ENCODE results near the gene MTHFR.
"Not testable (repeated sequence)": the region's sequence is repeated elsewhere in the genome, so short reads cannot be mapped to it uniquely, and the experiment has no call there.

The MTHFR gene

DNA sequence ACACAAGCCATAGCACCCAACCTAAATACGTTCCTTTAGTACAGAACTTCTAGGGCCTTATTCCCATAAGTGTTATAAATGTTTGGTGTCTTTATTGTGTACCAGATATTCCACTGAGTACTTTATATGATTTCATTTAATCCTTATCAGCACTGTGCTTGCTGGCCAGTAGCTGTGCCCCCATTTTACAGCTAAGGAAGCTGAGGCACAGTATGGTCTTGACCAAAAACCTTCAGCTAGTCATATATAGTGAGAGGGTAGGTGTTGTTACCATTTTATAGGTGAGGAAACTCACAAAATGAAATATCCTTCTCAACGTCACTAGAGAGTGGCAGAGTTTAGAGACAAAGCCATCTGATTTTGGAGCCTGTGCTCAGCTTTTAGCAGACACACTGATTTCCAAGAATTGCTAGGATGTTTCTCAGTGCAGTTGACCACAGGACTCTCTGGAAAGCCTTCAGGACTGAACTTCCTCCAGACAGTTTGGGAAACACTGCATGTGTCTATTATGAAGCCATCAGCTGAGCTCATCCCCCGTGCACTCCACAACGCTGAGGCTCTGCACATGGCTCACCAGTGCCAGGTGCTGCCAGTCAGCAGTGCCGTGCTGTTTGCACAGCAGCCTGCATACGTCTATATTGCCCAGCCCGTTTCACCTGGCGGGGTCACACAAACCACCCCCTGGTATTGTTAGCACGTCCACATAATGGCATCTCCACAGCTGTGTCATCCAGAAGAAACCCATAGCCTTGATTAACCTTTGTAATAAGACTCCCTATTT, 26.4 kb upstream of the MTHFR start:
- no peak for DNase-seq

DNA sequence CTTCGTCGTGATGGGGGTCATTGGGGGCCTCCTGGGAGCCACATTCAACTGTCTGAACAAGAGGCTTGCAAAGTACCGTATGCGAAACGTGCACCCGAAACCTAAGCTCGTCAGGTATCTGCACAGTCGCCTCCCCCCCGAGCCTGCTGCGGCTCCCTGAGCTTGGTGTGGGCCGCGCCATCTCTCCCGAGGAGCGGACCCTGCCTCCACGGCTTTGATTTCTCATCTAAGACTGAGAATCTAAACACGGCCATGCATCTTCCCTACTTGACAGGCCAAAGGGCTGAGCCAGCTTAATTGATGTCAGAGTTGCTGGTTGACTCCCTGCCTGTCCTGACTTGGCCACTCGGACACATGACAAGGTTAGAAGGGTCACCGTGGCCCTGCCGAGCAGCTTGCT, 22.7 kb upstream of the MTHFR start:
- DNase-seq = no peak

DNA sequence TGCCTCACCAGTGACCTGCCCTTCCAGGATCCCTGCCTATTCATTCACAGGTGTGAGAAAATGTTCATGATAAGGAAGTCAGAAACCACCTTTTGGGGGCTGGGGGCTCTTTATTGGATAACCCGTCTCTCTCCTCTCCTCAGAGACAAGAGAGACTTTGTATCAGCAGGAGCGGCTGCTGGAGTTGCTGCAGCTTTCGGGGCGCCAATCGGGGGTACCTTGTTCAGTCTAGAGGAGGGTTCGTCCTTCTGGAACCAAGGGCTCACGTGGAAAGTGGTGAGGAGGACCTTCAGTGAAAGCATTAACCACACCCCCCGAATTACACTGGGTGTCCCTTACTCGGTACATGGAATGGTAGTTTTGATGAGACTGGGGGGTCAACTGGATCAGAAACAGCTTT, 21.2 kb upstream of the MTHFR start:
- DNase-seq = no peak

DNA sequence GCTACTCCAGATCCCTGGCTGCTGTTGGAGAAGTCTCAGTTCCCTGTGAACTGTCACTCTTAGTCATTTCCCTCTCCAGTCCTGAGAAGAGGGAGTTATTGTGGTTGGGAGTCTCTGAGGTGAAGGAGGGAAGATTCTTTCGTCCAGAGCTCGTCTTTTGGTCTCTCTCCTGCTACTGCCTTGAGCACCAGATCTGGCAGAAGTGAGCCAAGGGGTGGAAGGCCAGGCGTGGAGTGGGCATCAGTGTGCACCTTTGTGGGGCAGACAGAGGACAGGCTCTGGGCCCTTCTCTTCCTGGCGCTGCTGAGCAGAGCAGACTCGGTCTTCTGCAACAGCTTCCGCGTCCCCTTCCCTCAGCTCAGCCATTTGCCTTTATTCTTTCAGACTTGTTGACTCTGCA, 19.4 kb upstream of the MTHFR start:
- no peak for DNase-seq

DNA sequence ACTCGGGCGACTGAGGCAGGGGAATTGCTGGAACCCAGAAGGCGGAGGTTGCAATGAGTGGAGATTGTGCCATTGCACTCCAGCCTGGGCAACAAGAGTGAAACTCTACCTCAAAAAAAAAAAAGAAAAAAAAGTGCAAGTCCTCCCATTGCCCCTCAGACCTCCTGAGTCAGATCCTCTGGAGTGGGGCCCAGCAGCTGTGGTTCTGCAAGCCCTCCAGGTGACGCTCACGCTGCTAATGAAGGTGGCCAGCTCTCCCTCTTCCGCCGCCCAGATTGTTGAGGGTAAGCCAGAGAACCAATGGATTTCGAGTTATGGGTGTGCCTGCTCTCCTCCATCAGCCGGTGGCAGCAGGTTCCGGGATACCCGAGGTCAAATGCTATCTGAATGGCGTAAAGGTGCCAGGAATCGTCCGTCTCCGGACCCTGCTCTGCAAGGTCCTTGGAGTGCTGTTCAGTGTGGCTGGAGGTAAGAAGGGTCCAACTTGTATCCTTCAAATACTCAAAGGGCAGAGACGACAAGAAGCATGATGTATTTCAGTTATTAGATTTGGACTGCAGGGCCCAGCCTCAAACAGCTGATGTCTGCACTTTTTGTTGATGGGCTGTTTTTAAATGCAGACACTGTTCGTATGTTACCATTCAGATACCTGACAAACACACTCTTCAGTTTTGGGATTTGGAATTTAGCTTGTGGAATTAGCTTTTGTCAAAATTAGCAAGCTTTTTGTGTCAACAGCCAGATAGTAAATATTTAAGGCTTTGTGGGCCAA, 17.8 kb upstream of the MTHFR start:
- DNase-seq = no peak

DNA sequence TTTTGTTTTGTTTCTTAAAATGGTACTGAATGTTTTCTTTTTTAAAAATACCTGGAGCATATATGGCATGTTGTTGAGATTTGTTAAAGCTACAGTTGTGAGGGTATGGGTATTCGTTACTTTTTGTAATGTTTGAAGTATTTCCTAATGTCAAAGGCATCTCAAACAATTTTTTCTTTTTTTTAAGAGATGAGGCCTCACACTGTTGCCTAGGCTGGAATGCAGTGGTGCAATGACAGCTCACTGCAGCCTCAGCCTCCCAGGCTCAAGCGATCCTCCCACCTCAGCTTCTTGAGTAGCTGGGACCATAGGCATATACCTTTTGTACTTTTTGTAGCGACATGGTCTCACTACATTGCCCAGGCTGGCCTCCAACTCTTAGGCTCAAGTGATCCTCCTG, 16.3 kb upstream of the MTHFR start:
- DNase-seq = no peak

DNA sequence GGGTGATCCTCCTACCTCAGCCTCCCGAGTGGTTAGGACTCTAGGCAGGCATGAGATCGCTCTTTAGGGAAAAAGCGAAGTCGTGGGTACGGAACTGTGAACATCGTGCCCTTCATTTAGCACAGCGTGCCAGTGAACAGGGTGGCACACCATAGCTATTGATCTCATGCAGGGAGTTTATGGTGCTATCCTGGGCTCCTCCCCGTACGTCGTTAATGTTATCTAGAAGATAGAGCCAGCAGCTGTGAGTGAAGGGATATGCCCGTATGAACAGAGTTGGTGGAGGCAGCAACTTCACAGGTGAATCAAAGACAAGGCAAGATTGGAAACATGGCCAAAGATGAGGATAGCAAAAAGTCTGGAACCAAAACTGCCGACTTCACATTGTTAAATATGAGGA, 11.4 kb upstream of the MTHFR start:
- DNase-seq = no peak

DNA sequence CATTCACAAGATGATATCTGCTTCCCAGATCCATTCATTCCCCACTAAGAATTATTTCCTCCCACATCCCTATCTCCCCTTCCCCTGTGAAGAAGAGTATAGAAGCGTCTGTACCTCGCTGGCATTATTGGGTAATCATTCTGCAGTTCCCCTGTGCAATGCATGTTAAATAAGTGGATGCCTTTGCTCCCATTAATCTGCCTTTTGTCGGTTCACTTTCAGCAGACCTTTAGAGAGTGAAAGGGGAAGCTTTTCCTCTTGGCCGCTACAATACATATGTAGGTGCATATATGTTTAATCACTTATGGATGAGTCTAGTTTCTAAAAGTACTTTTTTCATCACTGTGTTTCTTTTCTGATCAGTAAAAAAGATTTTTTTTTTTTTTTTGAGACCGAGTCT, 7.3 kb upstream of the MTHFR start:
- DNase-seq = peak; percentile 30

DNA sequence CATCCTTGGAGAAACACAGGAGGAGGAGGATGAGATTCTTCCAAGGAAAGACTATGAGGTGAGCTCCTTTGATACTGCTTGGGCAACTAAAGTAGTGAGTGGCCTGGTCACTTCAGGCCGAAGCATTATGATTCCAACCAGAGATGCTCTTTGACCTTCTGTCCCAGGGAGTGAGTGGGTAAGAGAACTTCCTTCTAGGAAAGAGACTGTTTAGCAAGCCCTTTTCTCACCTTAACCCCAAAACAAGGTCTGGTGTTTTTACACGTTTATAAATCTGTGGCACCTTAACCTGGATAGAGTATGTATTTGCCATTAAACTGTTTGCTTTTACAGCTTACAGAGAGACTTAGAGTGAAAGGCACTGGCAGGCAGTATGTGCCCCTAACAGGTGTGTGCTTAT, 1.4 kb upstream of the MTHFR start:
- DNase-seq = no peak

DNA sequence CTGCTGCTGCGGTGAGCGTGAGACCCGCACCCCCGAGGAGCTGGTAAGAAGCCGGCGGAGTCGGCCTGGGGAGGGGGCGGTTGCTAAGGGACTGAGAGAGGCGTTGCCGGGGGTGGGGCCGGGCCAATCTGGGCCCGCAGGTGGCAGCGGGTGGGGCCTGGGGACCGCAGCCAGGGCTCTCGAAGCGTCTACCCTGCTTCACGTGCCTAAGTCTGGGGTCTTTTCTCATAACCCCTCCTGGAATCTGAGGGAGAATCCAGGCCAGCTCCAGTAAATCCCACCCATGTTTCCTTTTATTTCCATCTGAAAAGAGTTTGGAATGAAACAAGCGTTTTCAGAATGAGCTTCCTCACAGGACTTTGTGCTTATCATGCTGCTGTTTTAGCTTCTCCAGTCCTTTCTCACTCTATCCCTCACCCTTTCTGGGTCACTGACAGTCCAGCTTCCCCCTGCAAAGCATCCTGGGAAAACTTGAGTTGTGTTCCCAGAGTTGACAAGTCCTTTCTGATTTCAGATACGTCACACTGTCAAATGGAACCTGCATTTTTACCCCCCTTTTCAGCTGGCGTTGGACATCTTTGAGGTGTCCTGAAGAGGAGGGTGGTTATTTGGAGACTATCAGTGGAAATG, 658 bp upstream of the MTHFR start:
- DNase-seq = peak; percentile 28

DNA sequence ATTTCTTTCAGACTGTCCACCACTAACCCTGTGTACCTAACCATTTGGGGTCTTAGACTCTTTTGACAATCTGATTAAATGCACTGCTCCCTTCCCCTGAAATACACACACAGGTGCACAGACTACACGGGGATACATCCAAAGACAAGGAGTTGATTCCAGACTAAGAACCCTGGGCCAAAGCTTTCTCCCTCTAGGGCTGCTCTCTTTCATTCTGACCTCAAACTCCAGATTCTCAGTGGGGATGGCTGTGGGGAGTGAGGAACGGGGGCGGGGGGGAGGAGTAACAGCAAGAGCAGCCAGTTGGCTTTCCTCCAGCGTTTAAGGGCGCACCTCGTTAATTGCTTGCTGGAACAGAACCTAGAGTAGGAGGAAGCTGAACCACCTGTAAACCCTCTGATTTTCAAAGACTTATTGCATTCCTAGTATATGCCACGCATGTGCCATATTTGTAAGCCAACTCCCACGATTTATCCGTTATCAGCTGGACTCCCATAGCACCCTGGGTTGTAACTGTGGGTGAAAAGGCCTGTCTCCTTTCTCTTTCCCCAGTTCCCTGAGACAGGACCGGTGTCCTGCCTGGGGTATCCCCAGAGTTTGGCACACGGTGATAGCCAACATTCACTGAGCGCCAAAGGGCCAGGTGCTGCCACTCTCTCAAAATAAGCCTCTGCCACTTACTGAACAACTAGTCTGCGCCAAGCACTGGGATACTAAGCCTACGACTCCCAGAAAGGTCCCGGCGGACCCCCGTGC, 920 bp downstream of the MTHFR start:
- no peak for DNase-seq

DNA sequence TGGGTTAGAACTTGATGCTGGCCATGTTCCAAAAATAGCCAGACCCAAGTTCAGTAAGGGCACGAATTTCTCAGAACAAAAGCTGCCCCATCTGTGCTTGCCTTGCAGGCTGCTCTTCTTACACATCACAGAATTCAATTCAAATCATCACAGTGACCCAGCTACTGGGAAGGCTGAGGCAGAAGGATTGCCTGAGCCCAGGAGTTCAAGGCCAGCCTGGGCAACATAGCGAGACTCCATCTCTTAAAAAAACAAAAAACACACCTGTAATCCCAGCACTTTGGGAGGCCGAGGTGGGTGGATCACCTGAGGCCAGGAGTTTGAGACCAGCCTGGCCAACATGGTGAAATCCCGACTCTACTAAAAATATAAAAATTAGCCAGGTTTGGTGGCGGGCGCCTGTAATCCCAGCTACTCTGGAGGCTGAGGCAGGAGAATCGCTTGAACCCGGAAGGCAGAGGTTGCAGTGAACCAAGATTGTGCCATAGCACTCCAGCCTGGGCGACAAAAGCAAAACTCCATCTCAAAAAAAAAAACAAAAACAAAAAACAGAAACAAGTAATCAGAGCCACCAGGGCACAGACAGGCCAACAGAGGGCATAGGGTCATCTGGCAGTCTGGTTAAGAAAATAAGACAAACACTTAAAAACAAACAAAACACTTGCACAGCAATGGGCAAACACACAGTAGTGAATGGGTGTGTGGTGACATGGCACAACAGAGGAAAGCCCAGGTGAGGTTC, 1.7 kb downstream of the MTHFR start:
- not testable (repeated sequence) for DNase-seq

DNA sequence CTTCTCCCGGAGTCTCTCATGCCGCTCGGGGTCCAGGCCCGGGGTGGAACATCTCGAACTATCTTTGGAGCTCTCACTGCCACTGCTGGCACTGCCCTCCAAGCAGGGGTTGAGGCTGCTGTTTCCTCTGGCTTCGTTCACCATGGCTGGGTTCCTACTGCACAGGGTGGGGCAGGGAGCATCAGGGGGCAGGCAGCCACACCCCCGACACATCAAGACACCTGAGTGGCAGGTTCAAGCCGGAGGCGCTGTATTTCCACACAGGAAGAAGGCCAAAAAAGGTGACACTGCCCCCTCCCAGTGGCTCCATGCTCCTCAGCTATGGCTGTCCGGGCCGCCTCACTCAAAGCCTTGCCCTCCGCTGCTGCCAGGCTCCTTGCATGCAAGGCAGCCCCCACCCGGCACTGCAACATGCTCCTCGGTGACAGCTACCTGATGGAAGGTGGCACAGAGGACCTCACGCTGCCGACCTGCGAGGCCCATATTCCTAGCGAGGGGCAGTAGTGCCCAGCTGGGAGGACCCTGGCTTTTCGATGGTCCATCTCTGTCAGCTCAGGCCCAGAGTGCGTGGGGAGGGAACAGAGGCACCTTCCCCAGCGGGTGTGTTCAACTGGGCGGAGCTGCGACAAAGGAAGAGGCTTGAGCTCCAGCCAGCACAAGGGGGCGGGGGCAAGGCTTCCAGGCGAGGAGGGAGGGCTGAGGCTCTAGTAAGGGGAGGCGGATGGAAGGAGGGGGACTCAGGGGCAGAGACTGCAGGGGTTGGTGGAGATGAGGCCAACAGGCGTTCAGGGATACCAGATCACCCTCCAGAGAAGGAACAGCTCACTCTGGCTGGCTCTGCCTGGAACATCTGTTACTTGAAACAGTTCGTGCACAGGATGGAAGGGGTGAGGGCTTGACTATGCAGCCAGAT, 2.5 kb downstream of the MTHFR start:
- peak; percentile 67 for DNase-seq

DNA sequence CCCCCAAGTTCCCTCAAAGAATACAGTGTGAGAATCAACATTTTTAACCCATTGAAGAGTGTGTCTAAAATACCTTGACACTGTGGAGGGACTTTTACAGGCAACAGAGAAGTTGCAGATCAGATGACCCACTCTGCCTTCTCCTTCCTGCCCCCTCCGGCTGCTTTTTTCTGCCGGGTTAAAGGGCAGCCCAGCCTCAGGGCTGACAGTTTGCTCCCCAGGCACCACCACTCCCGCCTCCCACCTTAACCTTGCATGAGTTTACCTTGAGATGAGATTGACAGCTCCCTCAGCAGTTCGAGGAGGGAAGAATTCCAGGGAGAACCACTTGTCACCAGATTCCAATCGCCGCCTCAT, 3.2 kb downstream of the MTHFR start:
- no peak for DNase-seq

DNA sequence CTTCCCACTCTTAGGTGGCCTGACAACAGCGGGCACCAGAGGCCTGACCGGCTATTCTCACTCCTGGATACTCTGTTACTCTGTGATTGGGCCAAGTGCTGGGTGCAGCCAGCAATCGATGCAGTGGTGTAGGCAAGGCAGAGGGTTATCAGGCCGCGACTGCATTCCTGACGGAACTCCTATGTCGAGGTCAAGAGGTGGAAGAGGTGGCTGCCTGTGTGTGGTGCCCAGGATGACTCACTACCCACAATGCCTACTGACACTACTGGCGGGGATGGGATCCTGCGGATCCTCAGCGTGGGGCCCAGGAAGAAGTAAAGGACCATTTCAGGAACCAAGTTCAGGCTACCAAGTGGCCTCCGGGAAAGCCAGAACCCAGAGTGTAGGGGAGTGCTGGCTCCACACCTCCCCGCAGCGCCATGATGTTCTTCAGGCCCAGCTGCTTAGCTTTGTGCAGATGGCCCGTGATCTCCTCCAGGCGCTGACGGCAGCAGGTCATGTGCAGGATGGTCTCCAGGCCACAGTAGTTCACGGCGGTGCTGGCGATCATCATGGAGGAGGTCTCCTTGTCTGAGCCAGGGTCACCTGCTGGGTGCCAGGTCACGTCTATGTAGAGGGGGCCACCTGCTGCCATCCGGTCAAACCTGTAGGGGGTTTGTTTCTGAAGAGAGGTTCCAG, 4.9 kb downstream of the MTHFR start:
- DNase-seq = peak; percentile 18

DNA sequence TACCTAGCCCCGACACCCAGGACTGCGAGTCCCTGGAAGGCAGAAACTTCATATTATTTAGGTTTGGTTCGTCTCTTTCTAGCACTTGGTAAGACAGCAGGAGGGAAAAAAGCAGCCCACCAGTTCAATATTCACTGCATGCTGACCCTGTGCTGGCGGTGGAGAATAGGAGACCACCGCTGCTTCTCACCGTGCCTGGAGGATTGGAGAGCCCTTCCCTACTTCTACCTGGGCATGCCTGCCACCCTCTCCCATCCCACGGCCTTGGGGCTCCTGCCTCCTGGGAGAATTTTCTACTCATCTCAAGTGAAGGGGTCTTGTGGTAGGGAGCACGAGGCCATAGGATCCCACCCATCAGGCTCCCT, 5.4 kb downstream of the MTHFR start:
- DNase-seq = no peak

DNA sequence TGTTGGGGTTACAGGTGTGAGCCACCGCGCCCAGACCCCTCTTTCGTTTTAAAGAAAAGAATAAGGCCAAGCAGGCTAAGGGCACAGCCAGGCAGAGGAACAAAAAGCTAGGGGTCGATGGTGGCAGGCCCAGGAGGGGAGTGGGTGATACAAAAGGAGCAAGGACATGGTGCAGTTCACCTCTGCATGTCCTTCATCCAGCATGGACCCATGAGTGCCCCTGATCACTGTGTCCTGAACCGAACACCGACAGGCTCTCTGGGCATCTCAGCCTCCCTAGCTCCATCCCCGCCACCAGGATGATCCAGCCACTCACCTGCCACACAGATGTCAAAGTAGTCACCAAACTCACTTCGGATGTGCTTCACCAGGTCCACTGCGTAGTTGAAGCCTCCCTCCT, 5.9 kb downstream of the MTHFR start:
- DNase-seq = no peak

DNA sequence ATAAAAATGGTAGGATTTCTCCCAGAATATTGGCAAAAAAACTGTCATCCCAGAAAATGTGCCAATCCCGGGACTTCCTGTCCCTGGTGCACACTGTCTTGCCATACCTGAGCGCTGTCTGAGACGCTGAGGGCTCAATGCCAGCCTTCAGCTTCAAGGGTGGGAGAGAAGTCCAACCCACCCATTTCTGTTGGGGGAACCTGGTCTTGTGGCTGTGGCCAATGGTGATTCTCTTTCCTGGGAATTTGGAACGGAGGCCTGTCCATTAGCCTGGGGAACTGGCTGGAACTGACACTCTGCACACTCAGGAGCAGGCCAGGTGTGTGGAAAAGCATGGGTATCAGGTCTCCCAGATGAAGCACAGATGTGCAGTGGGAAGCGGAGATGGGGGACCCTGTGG, 6.7 kb downstream of the MTHFR start:
- no peak for DNase-seq

DNA sequence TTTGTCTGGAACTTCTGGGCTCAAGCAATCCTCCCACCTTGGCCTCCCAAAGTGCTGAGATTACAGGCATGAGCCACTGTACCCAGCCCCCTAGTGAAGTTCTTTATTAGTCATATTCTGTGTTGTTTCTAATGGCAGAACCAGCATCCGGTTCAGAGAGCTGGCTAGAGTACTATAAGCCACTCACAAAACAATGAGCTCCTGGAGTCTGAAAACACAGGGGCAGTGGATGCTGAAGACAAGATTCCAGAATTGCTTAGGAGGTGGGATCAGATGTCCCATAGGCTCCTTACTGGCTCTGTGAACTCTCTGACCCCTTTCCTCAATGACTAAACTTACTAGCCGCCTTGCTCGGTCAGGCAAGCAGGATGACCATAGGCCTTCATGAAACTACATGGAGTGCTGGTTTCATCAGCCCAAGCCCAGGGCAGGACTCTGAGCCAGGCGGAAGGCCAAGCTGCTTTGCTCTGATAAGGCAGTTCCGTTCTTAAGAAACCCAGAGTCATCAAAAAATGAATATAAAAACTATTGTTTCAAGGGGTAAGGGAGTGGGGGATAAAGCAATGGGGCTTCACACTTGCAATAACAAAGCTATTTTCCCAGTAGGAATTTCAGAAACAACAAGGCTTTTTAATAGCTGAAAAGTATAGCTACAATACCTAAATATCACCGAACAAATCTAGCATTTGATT, 8.1 kb downstream of the MTHFR start:
- DNase-seq = no peak

DNA sequence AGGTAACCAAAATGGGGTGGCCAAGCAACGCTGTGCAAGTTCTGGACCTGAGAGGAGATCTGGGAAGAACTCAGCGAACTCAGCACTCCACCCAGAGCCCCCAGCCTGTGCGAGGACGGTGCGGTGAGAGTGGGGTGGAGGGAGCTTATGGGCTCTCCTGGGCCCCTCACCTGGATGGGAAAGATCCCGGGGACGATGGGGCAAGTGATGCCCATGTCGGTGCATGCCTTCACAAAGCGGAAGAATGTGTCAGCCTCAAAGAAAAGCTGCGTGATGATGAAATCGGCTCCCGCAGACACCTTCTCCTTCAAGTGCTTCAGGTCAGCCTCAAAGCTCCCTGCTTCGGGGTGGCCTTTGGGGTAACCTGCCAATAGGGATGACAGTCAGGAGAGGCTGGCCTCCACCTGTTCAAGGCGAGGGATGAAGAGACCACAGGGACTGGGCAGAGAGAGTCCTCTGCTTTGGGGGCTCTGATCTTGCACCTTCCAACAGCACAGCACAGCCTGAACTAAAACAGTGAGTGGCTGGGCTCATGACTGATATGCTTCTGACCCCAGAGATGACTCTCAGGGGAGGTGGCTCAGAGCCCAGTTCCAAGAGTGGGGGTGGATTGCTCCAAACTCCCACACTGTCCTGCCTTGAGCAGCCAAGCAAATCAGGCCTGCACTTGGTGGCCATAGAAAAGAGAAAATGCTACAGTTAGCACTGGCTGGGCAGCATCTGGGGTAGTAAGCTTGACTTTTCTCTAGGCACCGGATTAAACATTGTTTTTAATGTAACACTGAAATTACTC, 9.5 kb downstream of the MTHFR start:
- no peak for DNase-seq

Measured in MV-4-11 (cell line).